Astrocyte (in vitro differentiated cells and primary cell): ENCODE measurements around the gene GAPVD1. TPM values are rescaled to one million over a fixed set of nuclear protein-coding genes. Genes with fewer than 3 reads are reported as not detected.
A peak's percentile ranks its signal among the peaks of the same experiment; 100 is the strongest.

Source experiments
- DNase-seq: peaks from one replicate; pipeline ENCODE4 v3.0.0-alpha.2; 2010; ENCODE audit warnings: low read depth
- FAIRE-seq: peaks from 2 replicates; lab custom pipeline; 2011; peaks lifted over from hg19 to GRCh38; lab: Jason Lieb, UNC
- H2AFZ ChIP-seq: 2 replicates; pipeline ENCODE4 v1.6.0; 2012; ENCODE audit warnings: low read depth, low read length, inconsistent platforms
- H3K27ac ChIP-seq: 2 replicates; pipeline ENCODE4 v1.5.1; 2011; ENCODE audit warnings: low read depth, low read length, inconsistent platforms
- H3K27me3 ChIP-seq: 2 replicates; pipeline ENCODE4 v1.6.0; 2011; ENCODE audit warnings: low read length, inconsistent platforms; ENCODE audit not compliant: insufficient read depth
- H3K36me3 ChIP-seq: 2 replicates; pipeline ENCODE4 v1.5.1; 2011; ENCODE audit warnings: low read length, inconsistent platforms; ENCODE audit not compliant: insufficient read depth
- H3K4me1 ChIP-seq: 2 replicates; pipeline ENCODE4 v1.5.1; 2011; ENCODE audit warnings: low read length, inconsistent platforms; ENCODE audit not compliant: insufficient read depth
- H3K4me2 ChIP-seq: 2 replicates; pipeline ENCODE4 v1.6.0; 2012; ENCODE audit warnings: low read length, inconsistent platforms
- H3K4me3 ChIP-seq: 2 replicates; pipeline ENCODE4 v1.5.1; 2011; ENCODE audit warnings: low read depth, mild to moderate bottlenecking, low read length, inconsistent platforms; ENCODE audit not compliant: insufficient read depth
- H3K79me2 ChIP-seq: 2 replicates; pipeline ENCODE4 v1.6.0; 2012; ENCODE audit warnings: mild to moderate bottlenecking, low read length, inconsistent platforms; ENCODE audit not compliant: insufficient read depth
- H3K9ac ChIP-seq: 2 replicates; pipeline ENCODE4 v1.6.0; 2012; ENCODE audit warnings: mild to moderate bottlenecking, low read length, inconsistent platforms
- H3K9me3 ChIP-seq: 2 replicates; pipeline ENCODE4 v1.5.1; 2012; ENCODE audit warnings: low read depth, mild to moderate bottlenecking, low read length, inconsistent platforms; ENCODE audit not compliant: insufficient read depth
- H4K20me1 ChIP-seq: 2 replicates; pipeline ENCODE4 v1.6.0; 2012; ENCODE audit warnings: low read length, inconsistent platforms; ENCODE audit not compliant: insufficient read depth
- H3K27ac Mint-ChIP-seq: one replicate; pipeline ENCODE4 v1.8.0; 2021; ENCODE audit warnings: mild to moderate bottlenecking, mixed read lengths; ENCODE audit not compliant: unreplicated experiment
- H3K27me3 Mint-ChIP-seq: one replicate; pipeline ENCODE4 v1.8.0; 2021; ENCODE audit warnings: low read depth, mixed read lengths; ENCODE audit not compliant: unreplicated experiment
- H3K36me3 Mint-ChIP-seq: one replicate; pipeline ENCODE4 v1.8.0; 2021; ENCODE audit warnings: low read depth, mixed read lengths; ENCODE audit not compliant: unreplicated experiment
- H3K4me1 Mint-ChIP-seq: one replicate; pipeline ENCODE4 v1.8.0; 2021; ENCODE audit warnings: low read depth, mixed read lengths; ENCODE audit not compliant: unreplicated experiment
- H3K4me3 Mint-ChIP-seq: one replicate; pipeline ENCODE4 v1.8.0; 2021; ENCODE audit warnings: mild to moderate bottlenecking, moderate library complexity, mixed read lengths; ENCODE audit not compliant: unreplicated experiment
- H3K9me3 Mint-ChIP-seq: one replicate; pipeline ENCODE4 v1.8.0; 2021; ENCODE audit warnings: mild to moderate bottlenecking, mixed read lengths; ENCODE audit not compliant: unreplicated experiment
- CTCF ChIP-seq: IDR thresholded peaks from 2 replicates; pipeline ENCODE4 v1.5.1; 2011; ENCODE audit warnings: low read depth, mild to moderate bottlenecking, inconsistent platforms, low read length, moderate library complexity; ENCODE audit not compliant: insufficient read depth
- EZH2 ChIP-seq: IDR thresholded peaks from 2 replicates; pipeline ENCODE4 v1.6.1; 2012; ENCODE audit warnings: mild to moderate bottlenecking, low read length, inconsistent platforms; ENCODE audit not compliant: insufficient read depth
- total RNA-seq: library from RNA; stranded (reverse); gene quantifications from 2 replicates; pipeline ENCODE4 v1.2.1, GENCODE V29; 2021

Gene GAPVD1
- total RNA-seq, 1 donor from 2014 or later = 54.4 TPM

GRCh38 chr9:125388978-125389377 lies 127.4 kb downstream of the GAPVD1 start:
- Mint-ChIP-seq H3K9me3 (no peaks in the 10 kb centered on the region), H3K4me3 (no peak overlapping the region), H3K36me3 (no peaks in the 10 kb centered on the region), H3K27me3 (peaks cover 6% of the 10 kb centered on the region), H3K4me1 (no peaks in the 10 kb centered on the region), H3K27ac (no peak overlapping the region)
- H2AFZ ChIP-seq = no peak overlapping the region
- H4K20me1 ChIP-seq = no peaks in the 10 kb centered on the region
- no peaks in the 10 kb centered on the region for H3K9me3 ChIP-seq
- no peaks in the 10 kb centered on the region for H3K79me2 ChIP-seq
- no peak overlapping the region for H3K27ac ChIP-seq
- H3K36me3 ChIP-seq = no peaks in the 10 kb centered on the region
- DNase-seq (no peak), FAIRE-seq (no peak)
- peaks cover 4% of the 10 kb centered on the region for H3K4me1 ChIP-seq
- H3K4me3 ChIP-seq = no peak overlapping the region
- no peak for TF ChIP-seq CTCF
- TF ChIP-seq EZH2 = no peak
- no peak overlapping the region for H3K4me2 ChIP-seq
- H3K27me3 ChIP-seq = no peaks in the 10 kb centered on the region
- H3K9ac ChIP-seq = no peak overlapping the region

- TF ChIP-seq CTCF (no peak), EZH2 (no peak)
- no peak overlapping the region for H3K4me2 ChIP-seq
- peaks cover 4% of the 10 kb centered on the region for H3K4me1 ChIP-seq
- FAIRE-seq (no peak), DNase-seq (no peak)
- no peak overlapping the region for H3K9ac ChIP-seq
- no peaks in the 10 kb centered on the region for H3K79me2 ChIP-seq
- H3K27ac Mint-ChIP-seq = no peak overlapping the region
- H4K20me1 ChIP-seq = no peaks in the 10 kb centered on the region
- H3K4me1 Mint-ChIP-seq = no peaks in the 10 kb centered on the region
- no peaks in the 10 kb centered on the region for H3K36me3 ChIP-seq
- H3K27me3 ChIP-seq = no peaks in the 10 kb centered on the region
- peaks cover 6% of the 10 kb centered on the region for H3K27me3 Mint-ChIP-seq
- H3K36me3 Mint-ChIP-seq = peaks cover 2% of the 10 kb centered on the region
- H3K4me3 Mint-ChIP-seq = no peak overlapping the region
- H3K4me3 ChIP-seq = no peak overlapping the region
- no peak overlapping the region for H2AFZ ChIP-seq
- H3K9me3 Mint-ChIP-seq = no peaks in the 10 kb centered on the region
- no peak overlapping the region for H3K27ac ChIP-seq
- H3K9me3 ChIP-seq = no peaks in the 10 kb centered on the region
Measured at GRCh38 chr9:125391704-125392103, 130.1 kb downstream of the GAPVD1 start.

GRCh38 chr9:125393426-125393825 lies 131.8 kb downstream of the GAPVD1 start:
- no peaks in the 10 kb centered on the region for H3K9me3 Mint-ChIP-seq
- Histone ChIP-seq H2AFZ (no peak overlapping the region), H4K20me1 (no peaks in the 10 kb centered on the region), H3K36me3 (no peaks in the 10 kb centered on the region), H3K9ac (no peak overlapping the region), H3K4me2 (no peak overlapping the region), H3K4me1 (peaks cover 4% of the 10 kb centered on the region), H3K27ac (no peak overlapping the region), H3K4me3 (no peak overlapping the region), H3K79me2 (no peaks in the 10 kb centered on the region), H3K9me3 (no peaks in the 10 kb centered on the region), H3K27me3 (no peaks in the 10 kb centered on the region)
- DNase-seq (peak; percentile 65), FAIRE-seq (no peak)
- H3K4me1 Mint-ChIP-seq = no peaks in the 10 kb centered on the region
- H3K4me3 Mint-ChIP-seq = no peak overlapping the region
- H3K27ac Mint-ChIP-seq = no peak overlapping the region
- peaks cover 4% of the 10 kb centered on the region for H3K27me3 Mint-ChIP-seq
- H3K36me3 Mint-ChIP-seq = peaks cover 2% of the 10 kb centered on the region
- TF ChIP-seq CTCF = no peak
- TF ChIP-seq EZH2 = no peak
